ENCODE data around the gene ACVR2B. TPM values are rescaled to one million over a fixed set of nuclear protein-coding genes. Genes with fewer than 3 reads are reported as not detected.

ACVR2B gene
- total RNA-seq, 1 donor from 2014 or later = 42.8 TPM

- H3K9me3 Mint-ChIP-seq = peaks cover 3% of the 10 kb centered on the region
- H3K27ac Mint-ChIP-seq = no peak overlapping the region
- peaks cover 14% of the 10 kb centered on the region for H3K36me3 Mint-ChIP-seq
- no peak for DNase-seq (ENCODE audit: extremely low spot score, unreplicated experiment)
- H3K4me1 Mint-ChIP-seq (ENCODE audit: unreplicated experiment) = peaks cover 30% of the 10 kb centered on the region
- TF ChIP-seq, protein P1, sequence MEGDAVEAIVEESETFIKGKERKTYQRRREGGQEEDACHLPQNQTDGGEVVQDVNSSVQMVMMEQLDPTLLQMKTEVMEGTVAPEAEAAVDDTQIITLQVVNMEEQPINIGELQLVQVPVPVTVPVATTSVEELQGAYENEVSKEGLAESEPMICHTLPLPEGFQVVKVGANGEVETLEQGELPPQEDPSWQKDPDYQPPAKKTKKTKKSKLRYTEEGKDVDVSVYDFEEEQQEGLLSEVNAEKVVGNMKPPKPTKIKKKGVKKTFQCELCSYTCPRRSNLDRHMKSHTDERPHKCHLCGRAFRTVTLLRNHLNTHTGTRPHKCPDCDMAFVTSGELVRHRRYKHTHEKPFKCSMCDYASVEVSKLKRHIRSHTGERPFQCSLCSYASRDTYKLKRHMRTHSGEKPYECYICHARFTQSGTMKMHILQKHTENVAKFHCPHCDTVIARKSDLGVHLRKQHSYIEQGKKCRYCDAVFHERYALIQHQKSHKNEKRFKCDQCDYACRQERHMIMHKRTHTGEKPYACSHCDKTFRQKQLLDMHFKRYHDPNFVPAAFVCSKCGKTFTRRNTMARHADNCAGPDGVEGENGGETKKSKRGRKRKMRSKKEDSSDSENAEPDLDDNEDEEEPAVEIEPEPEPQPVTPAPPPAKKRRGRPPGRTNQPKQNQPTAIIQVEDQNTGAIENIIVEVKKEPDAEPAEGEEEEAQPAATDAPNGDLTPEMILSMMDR (conservative IDR thresholded peaks at IDR 0.05) = no peak
- no peak overlapping the region for H3K4me3 Mint-ChIP-seq
- no peaks in the 10 kb centered on the region for H3K27me3 Mint-ChIP-seq
Observed at GRCh38 chr3:38458796-38459498, 5.3 kb downstream of the ACVR2B start.

DNA sequence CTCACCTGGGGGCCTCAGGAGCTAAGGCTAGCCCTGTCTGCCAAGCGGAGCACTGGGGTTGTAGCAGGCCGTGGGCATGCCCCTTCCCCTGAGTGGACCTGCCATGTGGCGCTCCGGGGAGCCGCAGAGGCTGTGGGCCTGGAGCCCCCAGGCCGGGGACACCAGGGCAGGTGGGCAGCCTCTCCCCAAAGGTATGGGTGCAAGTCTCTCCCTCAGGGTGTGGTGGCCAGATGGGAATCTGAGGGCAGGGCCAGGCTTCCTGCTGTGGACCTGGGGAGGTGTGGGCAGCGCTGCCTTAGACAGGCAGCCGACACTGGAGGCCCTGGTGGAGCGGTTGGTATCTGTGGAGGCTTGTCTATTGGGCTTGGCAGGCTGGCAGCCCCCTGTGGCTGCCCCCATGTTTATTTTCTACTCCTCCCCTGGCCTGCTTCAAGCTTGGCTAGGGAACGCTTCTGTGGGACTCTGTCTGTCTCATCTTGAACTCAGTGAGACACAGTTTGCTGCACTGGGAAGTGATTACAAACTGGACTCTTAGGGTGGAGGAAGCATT is 5.9 kb downstream of the ACVR2B start:
- TF ChIP-seq, protein P1 (conservative IDR thresholded peaks at IDR 0.05) = no peak
- no peaks in the 10 kb centered on the region for H3K27me3 Mint-ChIP-seq
- no peak for DNase-seq (ENCODE audit: extremely low spot score, unreplicated experiment)
- H3K4me1 Mint-ChIP-seq (ENCODE audit: unreplicated experiment) = peaks cover 30% of the 10 kb centered on the region
- H3K9me3 Mint-ChIP-seq = peaks cover 7% of the 10 kb centered on the region
- H3K27ac Mint-ChIP-seq = no peak overlapping the region
- no peak overlapping the region for H3K4me3 Mint-ChIP-seq
- peaks cover 19% of the 10 kb centered on the region for H3K36me3 Mint-ChIP-seq

- Mint-ChIP-seq H3K27ac (no peak overlapping the region), H3K4me3 (no peak overlapping the region), H3K27me3 (no peaks in the 10 kb centered on the region), H3K36me3 (peaks cover 24% of the 10 kb centered on the region), H3K9me3 (peaks cover 11% of the 10 kb centered on the region), H3K4me1 (ENCODE audit: unreplicated experiment) (peaks cover 30% of the 10 kb centered on the region)
- TF ChIP-seq, protein P1 (conservative IDR thresholded peaks at IDR 0.05) = no peak
- no peak for DNase-seq (ENCODE audit: extremely low spot score, unreplicated experiment)
Observed at GRCh38 chr3:38460377-38461270, 6.9 kb downstream of the ACVR2B start.

GRCh38 chr3:38465588-38466154 is 12.0 kb downstream of the ACVR2B start:
- Mint-ChIP-seq H3K4me3 (no peak overlapping the region), H3K9me3 (peaks cover 25% of the 10 kb centered on the region), H3K27ac (no peak overlapping the region), H3K36me3 (peaks cover 43% of the 10 kb centered on the region), H3K27me3 (no peaks in the 10 kb centered on the region), H3K4me1 (ENCODE audit: unreplicated experiment) (peaks cover 1% of the 10 kb centered on the region)
- TF ChIP-seq, protein P1 (conservative IDR thresholded peaks at IDR 0.05) = no peak
- DNase-seq (ENCODE audit: extremely low spot score, unreplicated experiment) = no peak

DNA sequence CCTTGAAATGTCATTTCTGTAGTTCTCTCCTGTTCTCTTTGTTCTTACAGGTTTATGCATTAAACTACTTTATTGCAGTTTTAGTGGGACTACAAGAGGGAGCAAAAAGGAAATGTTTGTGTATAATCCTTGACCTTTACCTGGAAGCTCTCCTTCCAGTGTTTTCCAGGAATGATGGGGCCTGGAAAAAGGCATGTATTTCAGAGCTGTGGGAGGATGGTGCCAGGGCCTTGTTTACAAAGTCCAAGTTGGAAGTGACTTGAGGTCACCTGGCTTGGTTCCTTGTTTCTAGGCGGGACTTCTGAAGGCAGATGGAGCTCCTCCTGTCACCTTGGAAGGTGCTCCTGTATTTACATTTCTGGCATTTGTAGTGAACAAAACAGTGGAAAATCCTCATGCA is 15.1 kb downstream of the ACVR2B start:
- no peaks in the 10 kb centered on the region for H3K27me3 Mint-ChIP-seq
- peaks cover 38% of the 10 kb centered on the region for H3K36me3 Mint-ChIP-seq
- H3K4me3 Mint-ChIP-seq = no peak overlapping the region

More for the DNA sequence above, 15.1 kb downstream of the ACVR2B start:
- H3K9me3 Mint-ChIP-seq = peaks cover 25% of the 10 kb centered on the region
- TF ChIP-seq, protein P1 (conservative IDR thresholded peaks at IDR 0.05) = no peak
- H3K27ac Mint-ChIP-seq = no peak overlapping the region
- H3K4me1 Mint-ChIP-seq (ENCODE audit: unreplicated experiment) = peaks cover 14% of the 10 kb centered on the region
- DNase-seq (ENCODE audit: extremely low spot score, unreplicated experiment) = no peak

Data from type B pancreatic cell (in vitro differentiated cells).